ENCODE data around the gene NOXO1.

DNA sequence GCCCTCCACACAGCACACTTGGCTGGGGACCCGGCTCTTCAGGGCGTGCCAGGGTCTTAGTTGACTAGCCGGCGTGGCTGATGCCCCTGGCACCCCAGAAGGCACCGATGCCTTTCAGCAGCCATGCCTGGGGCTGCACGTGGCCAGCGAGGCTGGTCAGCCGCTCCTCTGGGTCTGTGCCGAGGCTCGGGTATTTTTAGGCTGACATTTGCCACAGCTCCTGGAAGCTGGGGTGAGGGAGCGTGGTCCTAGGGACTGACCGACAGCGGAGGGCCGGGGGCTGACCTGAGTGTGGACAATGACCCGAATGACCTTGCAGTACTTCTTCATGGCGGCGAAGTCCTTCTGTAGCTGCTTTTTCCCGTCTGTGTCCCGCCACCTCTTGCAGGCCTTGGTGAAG lies 30.7 kb downstream of the NOXO1 start:
- TF ChIP-seq CTCF (conservative IDR thresholded peaks at IDR 0.05; ENCODE audit: low read depth, low read length) (no peak), EZH2 (IDR thresholded peaks at IDR 0.05; ENCODE audit: borderline replicate concordance, low read depth, low read length, poor library complexity, severe bottlenecking) (no peak)

All from A673 (cell line).